NCI-H82 treated with DMSO at 0.1 percent for 48 hours (cell line): ENCODE results near the gene INPP4B.
"Not testable (repeated sequence)": the region's sequence is repeated elsewhere in the genome, so short reads cannot be mapped to it uniquely, and the experiment has no call there.

Experiments used
- DNase-seq: peaks from one replicate; lab custom pipeline; 2025; ENCODE audit not compliant: unreplicated experiment; lab: John Stamatoyannopoulos, UW

The INPP4B gene

DNA sequence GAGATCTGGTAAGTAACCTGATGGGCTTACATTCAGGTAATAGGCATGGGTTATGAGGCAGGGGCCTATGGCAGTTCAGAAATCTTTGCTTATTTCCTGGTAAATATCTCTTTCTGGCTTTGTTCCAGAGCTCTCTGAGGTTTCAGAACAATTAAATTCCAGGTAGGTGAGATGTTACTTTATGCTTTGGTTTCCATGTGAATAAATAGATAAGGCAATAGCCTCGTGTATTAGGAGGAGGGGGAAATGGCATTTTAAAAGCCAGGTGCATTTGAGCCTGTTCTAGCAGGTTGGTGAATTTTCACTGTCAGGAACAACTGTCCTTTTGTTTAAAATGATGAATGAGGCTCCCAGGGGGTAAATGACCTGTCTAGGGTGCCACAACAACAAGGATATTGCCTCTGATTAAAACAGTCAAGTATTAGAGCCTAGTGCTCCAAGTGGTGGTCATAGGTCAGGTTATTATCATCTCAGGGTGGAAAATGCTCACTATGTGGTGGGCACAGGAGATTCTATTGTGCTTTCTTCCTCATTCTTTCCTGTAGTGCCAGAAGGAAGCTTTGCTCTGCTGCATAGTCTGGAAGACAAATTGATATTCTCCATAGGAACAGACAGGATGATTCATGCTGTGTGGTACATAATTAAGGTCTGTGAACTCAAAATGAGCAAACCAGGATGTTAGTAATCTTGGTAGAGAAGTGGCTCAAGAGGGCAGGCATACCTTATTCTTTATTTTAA lies 296.2 kb downstream of the INPP4B start:
- no peak for DNase-seq

DNA sequence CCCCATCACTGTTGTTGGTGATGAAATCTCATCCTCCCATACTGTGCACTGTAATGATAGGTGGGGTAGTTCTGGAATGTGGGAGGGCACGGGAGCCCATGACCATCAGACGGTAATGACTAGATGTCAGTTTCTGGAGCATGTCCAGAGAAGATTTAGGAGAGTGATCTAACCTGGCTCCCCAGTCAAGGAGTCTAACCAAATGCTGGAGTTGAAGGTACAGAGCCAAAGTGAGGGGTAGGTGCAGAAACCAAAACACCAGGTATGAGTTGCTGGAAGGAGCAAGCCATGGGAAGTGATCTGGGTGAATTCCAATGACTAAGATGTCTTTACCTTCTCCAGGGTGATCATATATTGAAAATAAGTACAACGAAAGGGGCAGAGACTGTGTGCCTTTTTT lies 296.9 kb downstream of the INPP4B start:
- no peak for DNase-seq

DNA sequence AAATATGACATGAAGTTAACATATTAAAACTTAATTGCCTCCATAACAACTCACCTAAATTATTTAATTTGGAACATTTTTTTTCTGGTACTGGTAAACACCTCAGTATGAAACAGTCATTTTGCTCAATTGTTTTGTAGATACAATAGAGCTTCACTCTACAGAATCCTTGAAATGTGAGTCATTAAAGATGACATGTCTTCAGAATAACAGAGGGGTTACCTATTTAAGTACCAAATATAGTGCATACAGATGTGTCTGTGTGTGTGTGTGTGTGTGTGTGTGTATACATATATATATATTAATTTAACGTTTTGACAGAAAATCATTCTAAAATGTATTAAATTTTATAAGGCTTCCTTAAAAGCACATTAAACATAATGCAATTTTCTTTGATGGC lies 297.6 kb downstream of the INPP4B start:
- DNase-seq: no peak

DNA sequence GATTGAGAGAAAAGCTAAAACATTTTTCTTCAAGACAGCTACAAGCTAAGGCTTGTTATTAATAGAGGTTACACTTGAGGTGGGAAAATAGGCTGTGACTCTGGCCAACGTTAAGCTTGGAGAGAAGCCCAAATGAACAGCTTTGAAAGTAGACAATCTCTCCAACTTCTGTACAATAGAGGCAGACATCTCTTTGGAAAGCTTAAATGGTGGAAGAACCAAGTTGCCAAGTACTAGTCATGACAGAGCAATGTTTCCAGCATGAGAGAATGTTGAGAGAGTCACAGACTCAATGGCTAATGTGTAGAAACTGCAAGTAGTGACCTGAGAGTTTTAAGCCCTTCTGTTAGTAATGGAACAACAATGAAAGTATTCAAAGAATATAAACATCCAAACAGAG lies 298.1 kb downstream of the INPP4B start:
- DNase-seq: no peak

DNA sequence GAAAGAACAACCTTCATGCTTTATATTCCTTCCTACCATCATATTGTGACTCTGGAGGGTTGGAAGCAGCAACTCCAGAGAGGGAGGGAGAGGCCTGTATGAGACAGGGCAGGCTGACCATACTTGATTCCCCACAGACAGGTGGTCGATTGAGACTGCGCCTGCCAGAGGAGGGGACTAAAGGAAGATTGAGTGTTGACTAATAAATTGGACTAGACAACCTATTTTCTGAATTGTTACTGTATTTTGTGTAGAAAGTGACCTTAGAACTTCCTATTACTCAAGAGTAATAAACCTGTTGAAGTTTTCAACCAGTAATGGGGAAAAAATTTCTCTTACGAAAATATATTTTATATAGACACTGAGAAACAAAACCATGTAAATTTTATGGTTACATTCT lies 301.5 kb downstream of the INPP4B start:
- DNase-seq: no peak

DNA sequence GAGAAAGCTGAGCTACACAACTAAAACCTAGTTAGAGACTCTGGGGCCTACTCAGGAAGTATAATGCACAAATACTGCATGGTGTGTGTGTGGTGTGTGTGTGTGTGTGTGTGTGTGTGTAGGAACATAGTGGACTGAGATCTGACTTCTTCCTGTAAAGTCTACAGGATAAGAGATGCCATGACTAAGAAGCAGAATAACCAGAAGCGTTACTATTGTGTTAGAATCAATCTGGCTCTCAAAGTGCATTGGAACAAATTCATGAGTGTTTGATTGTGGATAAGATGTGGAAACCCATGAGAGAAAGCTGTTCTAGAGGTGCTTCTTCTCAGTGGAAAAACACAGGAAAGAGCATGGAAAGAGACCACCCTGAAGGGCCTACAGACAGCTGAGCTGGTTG lies 302.1 kb downstream of the INPP4B start:
- DNase-seq: no peak

DNA sequence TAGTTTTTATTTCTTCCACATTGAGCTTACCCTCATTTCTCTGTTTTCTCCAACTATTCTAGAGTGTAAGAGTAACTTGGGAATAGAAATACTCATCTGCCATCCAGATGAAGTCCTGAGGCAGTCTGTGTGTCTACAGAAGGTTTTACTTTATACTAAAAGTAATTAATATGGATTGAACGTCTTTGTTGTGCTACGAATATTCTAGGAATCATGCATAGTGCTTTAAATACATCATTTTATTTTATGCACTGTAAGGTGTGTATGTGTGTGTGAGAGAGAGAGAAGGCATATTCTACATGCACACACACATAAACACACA lies 305.7 kb downstream of the INPP4B start:
- DNase-seq: no peak

DNA sequence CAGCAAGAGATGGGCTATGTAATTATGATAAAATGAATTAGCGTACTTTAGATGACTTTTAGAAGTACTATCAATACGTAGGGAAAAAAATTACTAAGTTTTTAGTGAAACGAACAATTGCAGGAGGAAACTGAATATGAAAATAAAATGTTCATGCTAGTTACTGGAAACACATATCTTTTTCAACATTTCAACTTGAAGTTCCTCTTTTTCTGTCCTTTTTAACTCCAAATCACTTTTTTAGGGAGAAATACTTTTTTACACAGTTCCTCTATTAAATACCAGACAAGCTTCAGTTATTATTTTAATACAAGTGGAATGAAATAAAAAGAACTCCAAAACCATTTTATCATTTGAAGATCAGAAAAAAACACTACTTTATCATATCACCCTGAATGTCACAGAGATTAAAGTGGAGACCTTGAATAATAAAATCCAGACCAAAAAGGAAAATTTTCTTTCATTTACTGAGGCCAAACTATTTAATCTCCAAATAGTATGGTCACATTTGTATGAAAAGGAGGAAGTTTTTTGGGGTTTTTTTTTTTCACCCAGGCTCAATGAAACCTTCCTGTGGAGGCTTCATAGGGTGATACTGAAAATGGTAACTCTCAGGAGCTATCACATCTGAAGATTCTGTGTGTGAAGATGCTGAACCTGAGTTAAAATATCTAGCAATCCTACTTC lies 306.2 kb downstream of the INPP4B start:
- no peak for DNase-seq

DNA sequence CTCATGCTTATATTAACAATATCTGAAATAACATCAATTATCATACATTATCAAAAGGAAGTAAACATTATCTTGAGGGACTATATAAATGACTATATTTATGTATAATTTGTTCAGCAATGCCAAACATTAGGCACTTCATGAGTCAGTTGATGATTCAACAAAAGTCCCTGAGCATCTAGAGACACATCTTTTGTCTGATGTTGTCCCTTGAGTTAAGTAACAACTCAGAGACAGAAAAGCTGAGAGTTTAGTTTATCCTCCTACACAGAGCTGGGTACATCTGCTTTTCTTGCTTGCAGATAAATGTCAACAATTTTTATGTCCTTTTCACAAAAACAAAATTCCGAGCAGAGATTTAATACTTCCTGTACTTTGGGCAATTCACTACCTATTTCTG lies 311.1 kb downstream of the INPP4B start:
- no peak for DNase-seq

DNA sequence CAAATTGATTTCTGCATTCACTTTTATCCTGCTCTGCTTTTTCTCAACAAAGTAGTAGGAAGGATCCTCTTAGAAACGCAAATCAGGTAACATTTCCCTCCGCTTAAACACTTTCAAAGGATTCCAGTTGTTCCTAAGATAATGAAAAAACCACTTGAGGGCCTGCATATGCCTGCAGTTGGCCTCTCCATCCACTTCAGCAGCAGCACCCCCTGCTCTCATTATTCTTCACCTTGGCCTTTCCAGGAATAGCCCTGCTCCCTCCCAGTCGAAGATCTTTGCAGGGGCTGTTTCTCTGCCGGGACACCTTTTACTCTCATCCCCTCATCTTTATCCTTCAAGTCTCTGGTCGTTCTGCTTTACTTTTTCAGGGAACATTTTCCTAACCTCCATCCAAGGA lies 314.0 kb downstream of the INPP4B start:
- DNase-seq: no peak

DNA sequence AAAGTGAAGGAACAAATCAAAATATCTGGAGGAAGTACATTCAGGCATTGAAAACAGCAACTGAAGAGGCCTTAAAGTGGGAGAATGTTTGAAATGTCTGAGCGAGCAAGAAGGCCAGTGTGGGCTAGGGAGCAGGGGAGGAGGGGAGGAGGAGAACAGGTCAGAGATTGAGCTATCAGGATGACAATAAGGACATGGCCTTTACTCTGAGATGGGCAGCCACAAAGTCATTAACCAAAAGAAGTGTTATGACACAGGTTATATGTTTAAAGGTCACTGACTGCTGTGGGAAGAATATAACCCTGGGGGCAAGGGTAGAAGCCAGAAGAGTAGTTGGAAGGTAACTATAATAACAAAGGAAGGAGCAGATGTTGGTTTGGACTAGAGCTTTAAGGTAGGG lies 315.4 kb downstream of the INPP4B start:
- no peak for DNase-seq

DNA sequence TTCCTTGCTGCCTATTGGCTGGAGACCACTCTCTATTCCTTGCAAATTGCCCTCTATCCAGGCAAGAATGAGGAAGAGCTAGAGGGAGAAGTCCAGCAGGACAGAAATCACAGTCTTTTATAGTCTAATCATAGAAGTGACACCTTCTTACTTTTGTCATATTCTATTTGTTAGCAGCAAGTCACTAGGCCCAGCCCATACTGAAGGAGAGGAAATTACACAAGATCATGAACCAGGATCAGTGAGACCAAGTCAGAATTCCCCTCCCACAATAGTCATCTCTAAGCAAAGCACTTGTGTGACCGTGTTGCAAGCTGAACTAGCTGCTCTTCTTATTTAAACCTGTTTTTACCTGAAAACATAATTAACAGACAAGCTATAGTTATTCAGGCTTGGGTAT lies 317.7 kb downstream of the INPP4B start:
- no peak for DNase-seq

DNA sequence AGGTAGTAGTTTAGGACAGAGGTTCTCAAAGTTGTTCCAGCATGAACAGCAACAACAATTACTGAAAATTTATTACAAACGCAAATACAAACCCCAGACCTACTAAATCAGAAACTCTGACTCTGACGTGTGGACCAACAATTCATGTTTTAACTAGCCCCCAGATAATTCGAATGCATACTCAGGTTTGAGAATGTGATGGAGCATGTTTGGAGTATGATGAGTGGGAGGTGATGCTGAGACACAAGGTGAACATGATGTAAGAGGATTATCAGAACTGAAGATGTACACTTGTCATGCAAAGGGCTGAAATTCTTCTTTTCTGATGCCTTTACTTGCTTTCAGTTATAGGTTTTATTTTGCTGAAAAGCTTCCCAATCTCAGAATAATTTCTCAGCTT lies 323.0 kb downstream of the INPP4B start:
- no peak for DNase-seq

DNA sequence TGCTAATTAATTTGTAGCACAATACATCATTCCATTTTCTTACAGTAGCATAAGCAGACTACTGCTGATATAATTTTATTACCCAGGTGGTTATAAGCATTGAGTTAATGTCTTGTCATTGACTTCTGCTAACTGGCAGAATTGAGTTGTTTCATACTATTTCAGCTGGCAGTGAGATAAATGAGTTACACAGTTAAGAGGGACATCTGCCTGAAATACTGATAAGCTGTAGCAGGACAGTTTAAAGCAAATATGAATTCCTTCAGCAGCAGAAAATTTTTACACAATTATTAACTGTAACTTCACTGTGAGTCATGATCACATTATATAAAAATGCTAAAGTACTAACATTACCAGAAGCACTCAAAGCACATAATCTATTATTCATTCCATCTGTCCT lies 326.8 kb downstream of the INPP4B start:
- no peak for DNase-seq

DNA sequence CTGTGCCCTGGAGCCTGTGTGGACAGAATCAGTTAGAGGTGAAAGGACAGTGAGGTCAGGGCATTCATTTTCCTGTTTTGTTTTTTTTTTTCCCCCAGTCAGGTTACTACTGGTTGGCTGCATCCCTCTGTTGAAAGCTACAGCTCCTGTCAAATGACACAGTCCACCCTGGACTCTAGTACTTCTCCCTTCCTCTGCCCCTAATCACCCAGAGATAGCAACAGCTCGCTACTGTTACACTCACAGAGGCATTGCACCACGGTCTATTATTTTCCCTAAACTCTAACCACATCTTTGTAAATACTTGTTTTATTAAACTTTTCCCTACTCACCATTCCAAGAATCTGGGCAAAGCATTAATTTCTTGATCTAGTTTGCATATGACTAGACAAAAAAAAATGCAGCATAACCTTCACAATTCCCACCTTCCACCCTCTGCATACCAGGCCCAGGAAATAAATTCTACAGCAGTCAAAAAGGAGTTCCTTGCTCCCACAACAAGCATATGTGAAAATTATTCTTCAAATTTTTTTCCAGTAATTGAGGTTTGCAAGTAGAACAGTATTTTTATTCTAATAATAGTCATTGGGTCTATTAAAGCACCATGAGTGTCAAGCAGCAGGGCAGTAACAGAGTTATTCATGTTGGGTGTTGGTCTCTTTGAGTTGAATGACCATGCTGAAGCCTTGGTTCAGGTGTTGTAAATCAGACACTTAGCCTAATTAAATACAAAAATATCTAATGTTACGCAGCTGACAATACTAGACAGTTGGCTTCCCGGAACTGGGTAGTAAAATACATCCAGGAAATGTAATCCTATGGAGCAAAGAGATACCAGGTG lies 329.2 kb downstream of the INPP4B start:
- no peak for DNase-seq

DNA sequence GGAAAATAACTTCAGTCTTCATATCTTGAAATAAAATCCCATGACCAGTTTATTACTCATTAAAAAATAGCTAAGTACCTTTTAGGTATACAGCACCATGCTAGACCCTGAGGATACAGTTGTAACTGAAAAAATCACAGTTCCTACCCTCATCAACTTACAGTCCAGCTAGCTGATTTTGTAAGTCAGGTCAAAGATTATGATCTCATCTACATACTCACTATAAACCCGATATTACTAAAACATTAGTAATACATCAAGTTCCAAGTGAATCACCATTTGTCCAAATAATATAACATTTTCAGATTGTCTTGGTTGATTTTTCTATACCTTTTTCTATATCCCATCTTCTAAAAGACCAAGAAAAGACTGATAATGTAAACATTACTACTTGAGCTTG lies 333.9 kb downstream of the INPP4B start:
- DNase-seq: no peak

DNA sequence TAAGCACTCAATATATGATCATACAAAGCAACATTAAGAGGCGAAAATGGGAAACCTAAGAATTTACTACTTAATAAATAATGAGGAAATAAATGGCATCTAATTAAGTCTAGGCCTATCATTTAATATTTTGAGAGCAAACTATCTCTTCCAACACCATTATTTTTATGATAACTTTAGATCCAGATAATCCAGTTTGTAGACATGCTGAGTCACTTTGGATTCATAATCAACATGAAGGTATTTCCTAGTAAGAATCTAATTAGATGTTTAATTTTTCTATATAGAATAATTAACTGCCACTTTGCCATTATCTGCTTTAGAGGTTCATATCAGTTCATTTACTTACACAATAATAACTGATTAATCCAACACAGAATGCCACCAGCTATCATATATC lies 336.2 kb downstream of the INPP4B start:
- DNase-seq: no peak

DNA sequence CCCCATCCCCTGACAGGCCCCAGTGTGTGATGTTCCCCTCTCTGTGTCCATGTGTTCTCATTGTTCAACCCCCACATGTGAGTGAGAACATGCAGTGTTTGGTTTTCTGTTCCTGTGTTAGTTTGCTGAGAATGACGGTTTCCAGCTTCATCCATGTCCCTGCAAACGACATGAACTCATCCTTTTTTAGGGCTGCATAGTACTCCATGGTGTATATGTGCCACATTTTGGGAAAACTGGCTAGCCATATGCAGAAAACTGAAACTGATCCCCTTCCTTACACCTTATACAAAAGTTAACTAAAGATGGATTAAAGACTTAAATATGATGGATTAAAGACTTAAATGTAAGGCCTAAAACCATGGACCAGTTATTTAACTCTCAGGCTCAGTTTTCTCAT lies 336.7 kb downstream of the INPP4B start:
- DNase-seq: not testable (repeated sequence)

DNA sequence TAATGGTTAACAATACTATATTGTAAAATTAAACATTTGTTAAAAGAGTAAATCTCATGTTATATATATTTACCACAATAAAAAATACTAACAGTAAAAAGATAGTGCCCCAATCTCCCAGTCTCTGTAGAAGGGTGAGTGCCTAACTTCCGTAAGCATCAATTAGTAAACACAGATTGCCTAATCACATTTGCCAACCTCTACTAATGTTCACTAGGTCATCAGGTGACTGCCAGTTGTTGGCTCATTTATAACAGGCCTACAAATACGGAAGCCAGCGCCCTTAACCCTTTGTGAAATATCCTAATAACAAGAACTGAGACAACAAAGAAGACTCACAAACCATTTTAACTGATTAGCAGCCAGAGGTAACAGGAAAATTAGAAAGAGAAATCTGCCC lies 345.1 kb downstream of the INPP4B start:
- DNase-seq: peak; percentile 62

DNA sequence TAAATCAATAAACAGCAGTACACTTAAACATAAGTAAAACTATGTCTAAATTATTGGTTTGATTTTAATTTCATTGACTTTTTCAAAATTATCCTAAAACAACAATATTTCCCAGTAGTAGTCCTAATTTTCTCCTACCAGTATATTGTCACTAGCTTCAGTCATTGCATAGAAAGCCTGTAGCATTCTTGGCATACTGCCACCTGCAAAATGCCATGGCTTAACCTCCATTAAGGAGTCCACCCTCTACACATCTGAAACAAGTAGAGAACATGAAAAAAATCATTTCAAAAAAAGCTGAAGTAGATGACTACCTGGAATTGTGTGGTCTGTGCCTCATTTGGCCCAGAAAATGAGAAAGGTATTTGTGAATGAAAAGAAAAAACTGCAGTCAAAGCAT lies 348.5 kb downstream of the INPP4B start:
- no peak for DNase-seq

DNA sequence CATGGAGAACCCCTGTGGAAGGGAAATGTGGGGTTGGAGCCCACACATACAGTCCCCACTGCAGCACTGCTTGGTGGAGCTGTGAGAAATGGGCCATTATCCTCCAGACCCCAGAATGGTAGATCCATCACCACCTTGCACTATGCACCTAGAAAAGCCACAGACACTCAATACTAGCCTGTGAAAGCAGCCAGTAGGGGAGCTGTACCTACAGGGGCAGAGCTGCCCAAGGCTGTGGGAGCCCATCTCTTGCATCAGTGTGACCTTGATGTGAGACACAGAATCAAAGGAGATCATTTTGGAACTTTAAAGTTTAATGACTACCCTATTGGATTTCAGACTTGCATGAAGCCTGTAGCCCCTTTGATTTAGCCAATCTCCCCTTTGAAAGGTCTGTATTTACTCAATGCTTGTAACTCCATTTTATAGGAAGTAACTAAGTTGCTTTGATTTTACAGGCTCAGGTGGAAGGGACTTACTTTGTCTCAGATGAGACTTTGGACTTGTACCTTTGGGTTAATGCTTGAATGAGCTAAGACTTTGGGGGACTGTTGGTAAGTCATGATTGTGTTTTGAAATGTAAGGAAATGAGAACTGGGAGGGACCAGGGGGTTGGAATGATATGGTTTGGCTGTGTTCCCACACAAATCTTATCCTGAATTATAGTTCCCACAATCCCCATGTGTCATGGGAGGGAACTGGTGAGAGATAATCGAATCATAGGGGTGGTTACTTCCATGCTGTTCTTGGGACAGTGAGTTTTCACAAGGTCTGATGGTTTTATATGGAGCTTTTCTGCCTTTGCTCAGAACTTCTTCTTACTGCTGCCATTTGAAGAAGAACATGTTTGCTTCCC lies 352.6 kb downstream of the INPP4B start:
- DNase-seq: no peak
